ENCODE results near the gene EGLN1. TPM values are rescaled to one million over a fixed set of nuclear protein-coding genes. Genes with fewer than 3 reads are reported as not detected.
"Not testable (repeated sequence)": the region's sequence is repeated elsewhere in the genome, so short reads cannot be mapped to it uniquely, and the experiment has no call there.

Gene EGLN1
- total RNA-seq, 6 experiments from 2014 or later: 19.3 to 66.5 (median 38.9) TPM

DNA sequence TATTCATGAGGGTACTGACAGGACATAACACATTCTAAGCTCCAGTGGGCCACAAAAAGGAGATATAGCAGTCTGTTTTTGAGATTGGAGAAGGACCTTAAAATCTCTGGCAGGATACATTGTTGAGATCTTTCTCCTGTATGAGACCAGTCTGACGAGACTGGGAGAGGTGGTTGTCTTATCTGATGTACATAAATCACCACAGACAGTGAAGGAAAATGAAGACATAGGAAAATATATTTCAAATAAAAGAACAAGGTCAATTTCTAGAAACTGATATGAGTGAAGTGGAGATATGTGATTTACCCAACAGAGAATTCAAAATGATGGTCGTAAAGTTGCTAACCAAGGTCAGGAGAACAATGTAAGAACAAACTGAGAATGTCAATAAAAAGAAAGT is 21.3 kb upstream of the EGLN1 start:
- Histone ChIP-seq H3K4me3 (no peak overlapping the region), H3K36me3 (no peaks in the 10 kb centered on the region), H3K27ac (no peak overlapping the region), H3K9me3 (no peaks in the 10 kb centered on the region), H3K4me1 (no peaks in the 10 kb centered on the region), H3K27me3 (no peaks in the 10 kb centered on the region)
- no peak for DNase-seq
- intact Hi-C loops (cut with DNase I): no loop called here
- no peak for TF ChIP-seq POLR2A (IDR thresholded peaks at IDR 0.05)
- TF ChIP-seq, protein P1, sequence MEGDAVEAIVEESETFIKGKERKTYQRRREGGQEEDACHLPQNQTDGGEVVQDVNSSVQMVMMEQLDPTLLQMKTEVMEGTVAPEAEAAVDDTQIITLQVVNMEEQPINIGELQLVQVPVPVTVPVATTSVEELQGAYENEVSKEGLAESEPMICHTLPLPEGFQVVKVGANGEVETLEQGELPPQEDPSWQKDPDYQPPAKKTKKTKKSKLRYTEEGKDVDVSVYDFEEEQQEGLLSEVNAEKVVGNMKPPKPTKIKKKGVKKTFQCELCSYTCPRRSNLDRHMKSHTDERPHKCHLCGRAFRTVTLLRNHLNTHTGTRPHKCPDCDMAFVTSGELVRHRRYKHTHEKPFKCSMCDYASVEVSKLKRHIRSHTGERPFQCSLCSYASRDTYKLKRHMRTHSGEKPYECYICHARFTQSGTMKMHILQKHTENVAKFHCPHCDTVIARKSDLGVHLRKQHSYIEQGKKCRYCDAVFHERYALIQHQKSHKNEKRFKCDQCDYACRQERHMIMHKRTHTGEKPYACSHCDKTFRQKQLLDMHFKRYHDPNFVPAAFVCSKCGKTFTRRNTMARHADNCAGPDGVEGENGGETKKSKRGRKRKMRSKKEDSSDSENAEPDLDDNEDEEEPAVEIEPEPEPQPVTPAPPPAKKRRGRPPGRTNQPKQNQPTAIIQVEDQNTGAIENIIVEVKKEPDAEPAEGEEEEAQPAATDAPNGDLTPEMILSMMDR (IDR thresholded peaks at IDR 0.05): no peak
- ATAC-seq: no peak
- 75% methylated on average over 2 of the region's 2 CpGs for WGBS (ENCODE audit: insufficient coverage, low coverage, low lambda C conversion rate, missing lambda C conversion rate)

DNA sequence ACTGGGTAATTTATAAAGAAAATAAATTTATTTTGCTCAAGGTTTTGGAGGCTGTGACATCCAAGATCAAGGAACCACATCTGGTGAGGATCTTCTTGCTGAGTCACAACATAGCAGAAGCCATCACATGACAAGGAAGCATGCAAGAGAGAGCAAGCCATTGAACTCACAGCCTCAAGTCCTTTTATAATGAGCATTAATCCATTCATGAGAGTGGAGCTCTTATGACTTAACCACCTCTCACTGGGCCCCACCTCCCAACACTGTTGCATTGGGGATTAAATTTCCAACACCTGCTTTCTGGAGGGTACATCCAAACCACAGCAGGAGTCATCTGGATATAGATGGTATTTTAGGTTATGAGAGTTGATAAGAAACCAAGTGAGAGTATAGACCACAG is 20.6 kb upstream of the EGLN1 start:
- intact Hi-C loops (cut with DNase I): no loop called here
- no peaks in the 10 kb centered on the region for H3K27me3 ChIP-seq
- H3K36me3 ChIP-seq: no peaks in the 10 kb centered on the region
- no peaks in the 10 kb centered on the region for H3K9me3 ChIP-seq
- TF ChIP-seq, protein P1 (IDR thresholded peaks at IDR 0.05): no peak
- no peak for TF ChIP-seq POLR2A (IDR thresholded peaks at IDR 0.05)
- ATAC-seq (no peak), DNase-seq (no peak)
- no peak overlapping the region for H3K4me3 ChIP-seq
- H3K27ac ChIP-seq: no peak overlapping the region
- H3K4me1 ChIP-seq: no peaks in the 10 kb centered on the region

DNA sequence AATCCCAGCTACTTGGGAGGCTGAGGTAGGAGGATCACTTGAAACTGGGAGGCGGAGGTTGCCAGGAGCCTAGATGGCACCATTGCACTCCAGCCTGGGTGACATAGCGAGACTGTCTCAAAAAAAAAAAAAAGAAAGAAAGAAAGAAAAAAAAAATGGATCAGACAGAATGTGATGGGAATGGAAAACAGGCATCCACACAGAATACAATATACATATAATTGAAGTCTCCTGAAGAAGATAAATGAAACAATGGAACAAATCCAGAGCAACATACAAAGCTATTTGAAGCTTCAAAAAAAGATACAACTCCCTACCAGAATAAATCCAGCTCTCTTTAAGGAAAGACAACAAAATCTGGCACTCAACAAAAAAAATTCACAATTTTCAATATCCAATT is 10.9 kb upstream of the EGLN1 start:
- ATAC-seq: no peak
- WGBS (ENCODE audit: insufficient coverage, low coverage, low lambda C conversion rate, missing lambda C conversion rate): no CpG with 5 or more reads among the region's 2 CpGs
- TF ChIP-seq, protein P1 (IDR thresholded peaks at IDR 0.05): no peak
- DNase-seq: no peak
- intact Hi-C loops (cut with DNase I): no loop called here
- H3K36me3 ChIP-seq: no peaks in the 10 kb centered on the region
- H3K27ac ChIP-seq: no peak overlapping the region
- no peaks in the 10 kb centered on the region for H3K9me3 ChIP-seq
- peaks cover 0 to 4% (median 0%) of the 10 kb centered on the region in 4 donors for H3K4me1 ChIP-seq
- H3K4me3 ChIP-seq: no peak overlapping the region
- no peaks in the 10 kb centered on the region for H3K27me3 ChIP-seq

DNA sequence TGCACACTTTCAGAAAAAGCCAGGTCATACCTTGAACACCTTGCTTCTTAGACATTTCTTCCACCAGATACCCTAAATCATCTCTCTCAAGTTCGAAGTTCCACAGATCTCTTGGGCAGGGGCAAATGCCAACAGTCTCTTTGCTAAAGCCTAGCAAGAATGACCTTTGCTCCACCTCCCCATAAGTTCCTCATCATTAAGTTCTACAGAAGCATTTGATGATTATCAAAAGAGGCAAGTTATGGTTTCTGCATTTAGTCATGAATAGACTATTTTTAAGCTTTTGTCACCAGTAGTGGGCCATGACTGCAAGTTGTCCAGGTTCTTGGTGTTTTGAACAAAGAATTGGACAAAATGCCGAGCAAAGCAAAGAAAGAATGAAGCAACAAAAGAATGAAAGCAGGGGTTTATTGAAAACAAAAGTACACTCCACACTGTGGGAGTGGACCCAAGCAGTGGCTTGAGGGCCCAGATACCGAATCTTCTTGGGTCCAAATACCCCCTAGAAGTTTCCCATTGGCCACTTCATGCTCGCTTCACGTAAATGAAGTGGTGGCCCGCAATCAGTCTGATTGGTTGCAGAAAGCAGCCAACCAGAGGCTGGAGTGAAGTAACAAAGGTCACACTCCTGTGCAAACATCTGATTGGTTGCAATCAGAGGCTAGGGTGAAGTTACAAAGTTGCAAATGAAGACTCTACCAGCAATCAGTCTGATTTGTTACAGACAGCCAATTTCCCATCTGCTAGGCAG is 9.8 kb upstream of the EGLN1 start:
- WGBS (ENCODE audit: insufficient coverage, low coverage, low lambda C conversion rate, missing lambda C conversion rate): 90% methylated on average over 6 of the region's 6 CpGs
- ATAC-seq (no peak), DNase-seq (no peak)
- Histone ChIP-seq H3K36me3 (no peaks in the 10 kb centered on the region), H3K4me3 (no peak overlapping the region), H3K27me3 (no peaks in the 10 kb centered on the region), H3K9me3 (no peaks in the 10 kb centered on the region), H3K4me1 (peaks cover 0 to 4% (median 0%) of the 10 kb centered on the region in 4 donors), H3K27ac (no peak overlapping the region)
- TF ChIP-seq, protein P1 (IDR thresholded peaks at IDR 0.05): no peak
- no peak for TF ChIP-seq POLR2A (IDR thresholded peaks at IDR 0.05)
- intact Hi-C loops (cut with DNase I): no loop called here

DNA sequence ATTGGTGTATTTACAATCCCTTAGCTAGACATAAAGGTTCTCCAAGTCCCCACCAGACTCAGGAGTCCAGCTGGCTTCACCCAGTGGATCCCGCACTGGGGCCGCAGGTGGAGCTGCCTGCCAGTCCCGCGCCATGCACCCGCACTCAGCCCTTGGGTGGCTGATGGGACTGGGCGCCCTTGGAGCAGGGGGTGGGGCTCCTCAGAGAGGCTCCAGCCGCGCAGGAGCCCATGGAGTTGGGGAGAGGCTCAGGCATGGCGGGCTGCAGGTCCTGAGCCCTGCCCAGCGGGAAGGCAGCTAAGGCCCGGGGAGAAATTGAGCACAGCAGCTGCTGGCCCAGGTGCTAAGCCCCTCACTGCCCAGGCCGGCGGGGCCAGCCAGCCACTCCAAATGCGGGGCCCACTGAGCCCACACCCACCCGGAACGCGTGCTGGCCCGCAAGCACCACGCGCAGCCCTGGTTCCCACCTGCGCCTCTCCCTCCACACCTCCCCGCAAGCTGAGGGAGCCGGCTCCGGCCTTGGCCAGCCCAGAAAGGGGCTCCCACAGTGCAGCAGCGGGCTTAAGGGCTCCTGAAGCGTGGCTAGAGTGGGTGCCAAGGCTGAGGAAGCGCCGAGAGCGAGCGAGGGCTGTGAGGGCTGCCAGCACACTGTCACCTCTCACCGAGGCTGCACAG is 8.7 kb upstream of the EGLN1 start:
- DNase-seq; intact Hi-C loops (cut with DNase I): not testable (repeated sequence)
- WGBS (ENCODE audit: insufficient coverage, low coverage, low lambda C conversion rate, missing lambda C conversion rate): no CpG with 5 or more reads among the region's 31 CpGs

More for the DNA sequence above, 8.7 kb upstream of the EGLN1 start:
- H3K27ac ChIP-seq, H3K4me3 ChIP-seq, H3K36me3 ChIP-seq, H3K9me3 ChIP-seq, ATAC-seq, H3K4me1 ChIP-seq, H3K27me3 ChIP-seq: not testable (repeated sequence)
